Heart right ventricle (tissue), 16 donors: ENCODE data around the gene DCLRE1C. TPM values are rescaled to one million over a fixed set of nuclear protein-coding genes. Genes with fewer than 3 reads are reported as not detected.

Source experiments
- ATAC-seq, 8 donors: fragments of 200-7000 bp; cut with Tn5 transposase; one replicate each; pipeline ENCODE4 v1.9.1; 2020; ENCODE audit warnings: mild to moderate bottlenecking in 8 of 8, moderate library complexity in 8 of 8, moderate number of reproducible peaks in 1 of 8
- DNase-seq, 2 donors: peaks; one replicate each; pipeline ENCODE4 v3.0.0-alpha.2; 2020
- H3K27ac ChIP-seq, 10 donors: fragments of 200-600 bp; sonication (generic) in 2 of 10; one replicate each; pipeline versions ENCODE4 v1.5.0 to v1.8.0; 2020 to 2022; ENCODE audit warnings: mild to moderate bottlenecking in 3 of 10
- H3K27me3 ChIP-seq, 7 donors: fragments of 200-600 bp; one replicate each; pipeline ENCODE4 v1.8.0; 2021 to 2022; ENCODE audit warnings: mild to moderate bottlenecking in 2 of 7
- H3K36me3 ChIP-seq, 9 donors: fragments of 200-600 bp; sonication (generic) in 1 of 9; one replicate each; pipeline versions ENCODE4 v1.5.0 to v1.8.0; 2020 to 2022; ENCODE audit warnings: mild to moderate bottlenecking in 2 of 9
- H3K4me1 ChIP-seq, 9 donors: fragments of 200-600 bp; sonication (generic) in 1 of 9; one replicate each; pipeline versions ENCODE4 v1.5.0 to v1.8.0; 2020 to 2022; ENCODE audit warnings: mild to moderate bottlenecking in 4 of 9
- H3K4me3 ChIP-seq, 10 donors: fragments of 200-600 bp; sonication (generic) in 2 of 10; one replicate each; pipeline versions ENCODE4 v1.5.0 to v1.8.0; 2020 to 2022; ENCODE audit warnings: mild to moderate bottlenecking in 7 of 10, moderate library complexity in 2 of 10
- H3K9me3 ChIP-seq, 11 donors: fragments of 200-600 bp in 10 of 11; sonication (generic) in 2 of 11; one replicate each; pipeline versions ENCODE4 v1.5.0 to v1.8.0; 2013 to 2022; ENCODE audit warnings: mild to moderate bottlenecking in 2 of 11, control low read depth in 1 of 11, moderate library complexity in 1 of 11
- CTCF ChIP-seq, 9 donors: fragments of 200-600 bp; sonication (generic) in 2 of 9; IDR thresholded peaks; one replicate each; pipeline versions ENCODE4 v1.5.0 to v1.8.0; 2021 to 2022; ENCODE audit warnings: antibody characterized with exemption in 9 of 9, mild to moderate bottlenecking in 5 of 9, moderate library complexity in 1 of 9
- WGBS, 2 donors: extraction: QIAGEN DNeasy Blood & Tissue Kit; methylation state at CpG; one replicate each; pipeline ENCODE4 v1.1.7; 2013; ENCODE audit warnings: inconsistent platforms in 1 of 2; 5-methylcytosine and 5-hydroxymethylcytosine counted together
- intact Hi-C, 10 donors: fragments of 100-400 bp; cut with DNase I; formaldehyde crosslinking; loops; one replicate each; pipeline versions ENCODE4 v1.11.1 to v1.14.2; 2022
- polyA plus RNA-seq, 2 donors: library from polyadenylated mRNA; stranded (reverse); fragments of 200-250 nt; gene quantifications; one replicate each; pipeline ENCODE4 v1.2.3, GENCODE V29; 2013
- total RNA-seq, 10 donors: library from RNA; stranded (reverse); fragmentation: NEBNext Ultra II Directional in 3 of 10; extraction: Animal tissue kit (Norgen Biotek cat#: 25700) in 3 of 10; gene quantifications; one replicate each; pipeline versions ENCODE4 v1.2.1 to v1.2.4, GENCODE V29; 2021 to 2023
- donor health status: Arrhythmogenic right ventricular cardiomyopathy.
- donor health status: ischemic (EF 13 %, LVEDD 7.1; RV severe dilation, severe dysfunction).
- donor health status: healthy with polysubstance abuse.
- donor health status: DM: no; HTN: yes; CAD: no.
- donor health status: DM: no; HTN: no; CAD: no.
- donor health status: ischemic (EF 25% LVEDD 6.9; RV normal size, moderate dysfunction).
- donor health status: ischemic (EF 25% LVEDD 5.7; RV mildly dilated, moderate dysfunction).
- donor health status: healthy.
- donor health status: DM: yes; HTN: yes; CAD: no.
- donor health status: Ischemic cardiomyopathy.
- donor health status: ischemic (EF 35%, LVEDD 5.7; RV mildly dilated, moderate dysfunction).
- donor health status: nonischemic (EF 11% LVEDD 7.7; RV severe dilation, severe dysfunction).
- donor health status: DM: yes; HTN: yes; CAD: no.
- donor health status: PGD.
- donor health status: ischemic (EF 29% LVEDD 5.4; RV normal size, mild dysfunction).
- donor health status: nonischemic (EF 23%, LVEDD 6.1; RV moderate dilation, normal function).

DCLRE1C gene
- total and polyA plus RNA-seq, 12 donors: 1.6 to 4.2 (median 3.4) TPM

GRCh38 chr10:14859775-14860174 lies 94.1 kb downstream of the DCLRE1C start:
- DNase-seq (no peak), ATAC-seq (no peak)
- Histone ChIP-seq H3K4me1 (peaks cover 0 to 10% (median 0%) of the 10 kb centered on the region in 9 donors), H3K27ac (no peak overlapping the region), H3K27me3 (no peaks in the 10 kb centered on the region), H3K36me3 (peaks cover 0 to 93% (median 8%) of the 10 kb centered on the region in 9 donors), H3K4me3 (no peak overlapping the region), H3K9me3 (no peaks in the 10 kb centered on the region)
- intact Hi-C loops: no loop called here
- TF ChIP-seq CTCF (IDR thresholded peaks at IDR 0.05): no peak

GRCh38 chr10:14859043-14859442 lies 94.9 kb downstream of the DCLRE1C start:
- no peak for TF ChIP-seq CTCF (IDR thresholded peaks at IDR 0.05)
- no peak overlapping the region for H3K4me3 ChIP-seq
- no peak for DNase-seq
- 83 to 84% methylated on average over 5 of the region's 5 CpGs for WGBS, 2 donors
- H3K4me1 ChIP-seq: peaks cover 0 to 10% (median 0%) of the 10 kb centered on the region in 9 donors
- no peak overlapping the region for H3K27ac ChIP-seq
- no peaks in the 10 kb centered on the region for H3K27me3 ChIP-seq
- intact Hi-C loops: no loop called here
- H3K9me3 ChIP-seq: no peaks in the 10 kb centered on the region
- no peak for ATAC-seq
- H3K36me3 ChIP-seq: peaks cover 0 to 96% (median 8%) of the 10 kb centered on the region in 9 donors

GRCh38 chr10:14858338-14858960 lies 95.4 kb downstream of the DCLRE1C start:
- Histone ChIP-seq H3K4me1 (peaks cover 0 to 10% (median 0%) of the 10 kb centered on the region in 9 donors), H3K27ac (no peak overlapping the region), H3K36me3 (peaks cover 0 to 97% (median 8%) of the 10 kb centered on the region in 9 donors), H3K27me3 (no peaks in the 10 kb centered on the region), H3K4me3 (no peak overlapping the region), H3K9me3 (no peaks in the 10 kb centered on the region)
- DNase-seq (no peak), ATAC-seq (no peak)
- TF ChIP-seq CTCF (IDR thresholded peaks at IDR 0.05): no peak
- 95 to 97% methylated on average over 6 of the region's 6 CpGs for WGBS, 2 donors
- intact Hi-C loops: no loop called here

GRCh38 chr10:14855453-14855852 lies 98.4 kb downstream of the DCLRE1C start:
- DNase-seq (no peak), ATAC-seq (no peak)
- Histone ChIP-seq H3K36me3 (peaks cover 0 to 100% (median 8%) of the 10 kb centered on the region in 9 donors), H3K9me3 (no peaks in the 10 kb centered on the region), H3K27me3 (no peaks in the 10 kb centered on the region), H3K4me3 (no peak overlapping the region), H3K27ac (no peak overlapping the region), H3K4me1 (peaks cover 0 to 10% (median 0%) of the 10 kb centered on the region in 9 donors)
- intact Hi-C loops: no loop called here
- TF ChIP-seq CTCF (IDR thresholded peaks at IDR 0.05): no peak
- 93 to 95% methylated on average over 1 of the region's 1 CpG for WGBS, 2 donors
